Fibroblast of peridontal ligament (primary cell): ENCODE measurements around the gene PPP1R13B.

Source experiments
- DNase-seq: peaks from one replicate; pipeline ENCODE4 v3.0.0-alpha.2; 2010; ENCODE audit errors: extremely low read depth

Gene PPP1R13B

GRCh38 chr14:103730490-103731035 is 116.8 kb downstream of the PPP1R13B start:
- DNase-seq: no peak

DNA sequence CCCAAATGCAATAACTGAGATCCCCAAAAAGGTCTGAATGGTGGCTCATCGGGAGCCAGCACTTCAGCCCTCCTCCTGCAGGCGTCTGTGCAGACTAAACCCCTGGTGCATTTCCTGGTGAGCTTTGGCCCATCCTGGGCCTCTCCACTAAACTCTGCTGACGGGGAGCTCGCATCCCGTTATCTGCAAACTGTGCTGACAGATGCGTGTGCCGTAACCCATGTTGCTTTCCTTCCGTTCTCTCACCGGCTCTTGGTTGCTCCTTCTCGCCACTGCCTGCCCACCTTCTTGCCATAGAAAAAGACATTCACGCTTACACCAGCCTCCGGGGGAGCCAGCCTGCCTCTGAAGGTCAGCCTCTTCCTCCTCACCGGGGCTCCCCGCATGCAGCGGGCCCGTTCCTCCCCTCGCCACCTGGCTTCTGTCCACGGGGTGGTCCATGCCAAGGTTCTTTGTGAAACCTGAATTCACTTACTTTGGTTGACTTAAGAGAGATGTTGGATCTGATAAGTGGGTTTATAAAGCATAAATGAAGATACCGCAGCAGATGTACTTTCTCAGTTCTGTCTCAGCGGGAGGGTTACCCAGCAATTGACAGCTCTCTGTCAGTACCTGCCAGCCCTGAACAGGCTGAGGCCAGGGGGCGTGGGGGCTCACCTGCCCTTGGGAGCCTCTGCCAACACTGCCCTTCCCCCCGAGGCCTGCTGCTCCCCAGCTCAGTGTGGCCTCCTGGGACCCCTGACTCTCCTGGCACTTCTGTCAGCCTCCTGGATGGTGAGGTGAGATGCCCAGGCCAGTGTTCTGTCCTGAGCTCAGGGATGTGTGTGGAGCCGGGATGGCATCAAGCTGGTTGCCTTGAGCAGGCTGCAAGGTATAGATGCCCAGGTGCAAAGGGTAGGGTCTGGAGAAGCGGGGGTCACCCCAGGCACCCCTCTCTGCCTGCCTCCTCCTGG is 117.6 kb downstream of the PPP1R13B start:
- no peak for DNase-seq

DNA sequence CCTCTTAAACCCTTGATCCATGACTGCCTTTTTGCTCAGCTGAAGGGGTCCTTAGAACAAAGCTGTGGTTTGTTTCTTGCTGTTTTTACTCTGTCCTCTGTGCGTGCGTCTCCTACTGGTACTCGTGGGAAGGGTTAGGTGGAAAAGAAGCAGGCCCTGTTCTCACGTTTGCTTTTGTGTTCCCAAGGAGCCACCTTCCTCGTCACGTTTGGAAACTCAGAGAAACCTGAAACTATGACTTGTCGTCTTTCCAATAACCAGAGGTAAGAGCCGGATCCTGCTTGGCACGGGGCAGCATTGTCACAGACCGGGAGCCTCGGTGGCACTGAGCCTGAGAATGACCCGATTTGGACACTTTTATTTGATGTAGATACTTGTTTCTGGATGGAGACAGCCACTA is 118.7 kb downstream of the PPP1R13B start:
- no peak for DNase-seq

DNA sequence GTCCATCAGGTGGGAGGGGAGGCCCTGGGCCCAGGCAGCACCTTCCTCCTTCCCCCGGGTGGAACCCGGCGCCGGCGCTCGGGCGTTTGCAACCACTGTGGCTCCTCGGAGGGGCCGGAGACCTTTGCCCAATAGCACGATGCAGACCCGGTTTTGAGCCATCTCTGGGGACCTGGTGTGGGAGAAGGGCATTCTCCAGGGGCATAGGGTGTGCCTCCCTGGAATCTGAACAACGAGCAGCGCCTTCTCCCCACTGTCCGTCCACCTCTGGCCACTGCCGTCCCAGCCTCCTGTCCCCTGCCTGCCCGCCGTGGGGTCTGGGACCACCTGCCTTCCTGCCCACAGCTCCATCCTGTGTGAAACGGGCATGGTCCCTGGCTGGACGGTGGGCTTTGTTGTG is 119.2 kb downstream of the PPP1R13B start:
- DNase-seq: no peak

DNA sequence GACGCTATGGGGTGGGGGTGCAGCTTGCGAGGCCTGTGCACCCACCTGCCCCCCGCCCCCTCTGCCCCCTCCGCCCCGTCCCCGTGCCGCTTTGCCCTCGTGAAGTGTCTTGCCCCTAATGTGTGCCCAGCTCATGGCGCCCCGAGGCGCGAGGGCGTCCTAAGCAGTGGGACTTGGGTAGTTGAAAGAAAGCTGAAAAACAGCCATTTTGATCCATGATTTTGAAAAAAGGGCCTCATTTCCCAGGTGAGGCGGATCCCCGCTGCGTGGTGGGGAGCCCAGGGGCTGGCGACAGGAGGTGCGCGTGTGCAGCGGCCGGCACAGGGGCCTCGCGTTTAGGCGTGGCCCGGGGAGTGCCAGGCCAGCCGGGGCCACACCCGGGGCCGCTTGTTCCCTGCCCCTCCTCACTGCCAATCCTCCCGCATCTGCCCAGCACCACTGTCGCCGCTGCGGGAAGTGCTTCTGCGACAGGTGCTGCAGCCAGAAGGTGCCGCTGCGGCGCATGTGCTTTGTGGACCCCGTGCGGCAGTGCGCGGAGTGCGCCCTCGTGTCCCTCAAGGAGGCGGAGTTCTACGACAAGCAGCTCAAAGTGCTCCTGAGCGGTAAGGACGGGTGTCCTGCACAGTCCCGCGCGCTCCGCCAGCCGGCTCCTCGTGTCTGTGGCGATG is 119.9 kb downstream of the PPP1R13B start:
- DNase-seq: no peak

- no peak for DNase-seq
These were observed 120.9 kb downstream of the PPP1R13B start for GRCh38 chr14:103726474-103726873.

DNA sequence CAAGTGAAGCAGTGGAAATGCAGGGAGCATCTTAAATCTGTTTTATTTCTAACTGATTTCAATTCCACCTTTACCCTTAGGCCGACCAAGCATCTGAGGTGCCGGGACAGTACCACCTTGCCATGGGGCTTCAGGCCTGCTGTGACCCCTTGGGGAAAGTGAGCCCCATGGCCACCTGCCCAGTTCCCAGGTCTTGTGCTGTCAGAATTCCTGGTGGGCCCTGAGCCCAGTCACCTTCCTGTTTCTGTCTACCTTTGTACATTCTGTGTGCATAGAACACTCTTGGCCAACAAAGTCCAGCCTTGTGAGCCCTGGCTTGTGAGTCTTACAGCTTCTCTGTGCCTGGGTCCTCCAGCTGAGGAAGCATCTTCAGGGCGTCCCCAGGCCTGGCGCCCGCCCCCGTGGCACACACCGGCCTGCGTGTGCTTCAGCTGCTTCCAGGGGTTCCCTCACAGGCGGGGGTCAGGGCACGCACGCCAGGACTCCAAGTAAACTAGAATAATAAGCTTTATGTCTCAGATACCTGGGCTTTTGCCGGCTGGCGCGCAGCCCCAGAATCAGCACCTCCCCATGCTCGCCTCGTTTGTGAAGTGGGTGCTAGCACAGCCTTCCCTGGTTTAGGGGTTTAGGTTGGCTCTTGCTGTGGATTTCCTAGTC is 121.5 kb downstream of the PPP1R13B start:
- DNase-seq: no peak

- no peak for DNase-seq
These were observed 122.2 kb downstream of the PPP1R13B start for GRCh38 chr14:103725001-103725682.

- no peak for DNase-seq
These were observed 123.3 kb downstream of the PPP1R13B start for GRCh38 chr14:103724116-103724515.

GRCh38 chr14:103723748-103724081 is 123.7 kb downstream of the PPP1R13B start:
- no peak for DNase-seq

DNA sequence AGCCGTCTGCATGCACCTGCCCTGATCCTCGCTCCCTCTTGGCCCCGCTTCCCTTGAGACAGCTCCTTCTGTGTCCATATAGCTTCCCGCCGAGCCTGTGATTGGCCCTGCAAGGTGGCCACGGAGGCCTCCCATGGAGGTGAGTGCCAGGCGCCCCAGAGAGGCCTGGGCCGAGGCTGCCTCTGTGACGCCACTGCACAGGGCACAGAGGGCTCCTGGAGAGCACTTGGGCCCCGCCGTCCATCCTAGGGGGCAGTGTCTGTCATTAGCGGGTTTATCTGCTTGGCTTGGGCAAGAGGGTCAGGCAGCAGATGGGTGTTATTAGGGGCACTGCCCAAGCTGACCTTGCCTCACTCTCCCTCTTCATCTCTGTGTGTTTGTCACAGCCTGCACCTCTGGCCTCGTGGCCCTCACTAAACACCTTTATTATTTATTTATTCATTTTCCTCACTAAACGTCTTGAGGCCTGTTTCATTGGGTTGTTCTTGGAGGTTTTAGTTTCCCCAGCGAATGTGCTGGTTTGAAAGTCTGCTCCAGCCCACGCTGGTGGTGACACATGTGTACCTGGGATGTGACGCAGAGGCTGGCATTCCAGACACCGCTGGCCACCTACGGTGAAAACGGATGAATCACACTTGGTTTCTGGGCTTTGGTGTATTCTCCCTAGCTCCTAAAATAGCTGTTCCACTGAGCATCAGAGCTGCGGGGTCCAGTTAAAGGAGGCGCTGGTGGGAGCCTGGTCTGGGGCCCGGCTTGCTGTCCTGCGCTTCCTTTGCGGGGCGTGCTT is 125.8 kb downstream of the PPP1R13B start:
- DNase-seq: no peak

DNA sequence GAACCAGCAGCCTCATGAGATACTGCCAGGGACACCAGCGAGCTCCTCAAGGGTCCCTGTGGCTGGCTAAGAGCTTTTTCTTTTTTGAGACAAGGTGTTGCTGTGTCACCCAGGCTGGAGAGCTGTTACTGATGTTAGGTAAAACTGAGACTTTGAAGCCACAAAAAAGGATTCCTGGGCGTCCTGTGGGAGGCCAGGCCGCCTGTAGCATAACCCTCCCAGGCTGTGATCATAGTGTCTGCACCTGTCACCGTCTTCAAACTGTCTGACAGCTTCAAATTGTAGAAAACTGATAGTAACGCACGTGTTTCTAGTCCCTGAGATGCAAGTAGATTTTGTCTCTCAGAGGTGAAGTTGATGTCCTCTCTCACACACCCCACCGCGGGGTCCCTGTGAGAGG is 127.6 kb downstream of the PPP1R13B start:
- no peak for DNase-seq

DNA sequence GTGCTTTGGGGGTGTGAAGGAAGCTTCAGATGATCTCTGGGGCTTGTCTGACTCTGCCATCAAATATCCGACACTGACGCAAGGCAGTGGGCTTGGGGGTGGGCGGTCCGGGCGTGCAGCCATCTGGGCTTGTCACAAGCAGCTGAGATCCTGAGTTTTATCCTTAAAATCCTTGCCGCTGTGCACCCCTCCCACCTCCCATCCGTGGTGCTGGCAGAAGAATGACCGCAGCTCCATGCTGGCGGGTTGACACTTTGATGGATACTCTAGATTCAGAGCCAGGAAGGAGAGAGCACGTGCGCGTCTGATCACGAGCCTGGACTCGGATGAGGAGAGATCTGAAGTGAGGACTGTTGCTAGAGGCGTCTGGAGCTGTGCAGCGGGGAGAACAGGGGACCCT is 128.8 kb downstream of the PPP1R13B start:
- DNase-seq: no peak

GRCh38 chr14:103716899-103717411 is 130.4 kb downstream of the PPP1R13B start:
- no peak for DNase-seq

GRCh38 chr14:103716091-103716801 is 131.1 kb downstream of the PPP1R13B start:
- DNase-seq: no peak

- peak; percentile 99 for DNase-seq
These were observed 132.0 kb downstream of the PPP1R13B start, which contains the start of the genes XRCC3 and ZFYVE21 for GRCh38 chr14:103715052-103716000. Gene XRCC3 (minus strand): TSS chr14:103715451. CDS start chr14:103711087, 4,364 bp downstream. Gene ZFYVE21 (plus strand): TSS chr14:103715810. CDS start chr14:103715842, 32 bp downstream.

GRCh38 chr14:103714063-103714724 is 133.2 kb downstream of the PPP1R13B start:
- DNase-seq: no peak
